ENCODE results near the gene MAGI1.
A peak's percentile ranks its signal among the peaks of the same experiment; 100 is the strongest.

MAGI1 gene

DNA sequence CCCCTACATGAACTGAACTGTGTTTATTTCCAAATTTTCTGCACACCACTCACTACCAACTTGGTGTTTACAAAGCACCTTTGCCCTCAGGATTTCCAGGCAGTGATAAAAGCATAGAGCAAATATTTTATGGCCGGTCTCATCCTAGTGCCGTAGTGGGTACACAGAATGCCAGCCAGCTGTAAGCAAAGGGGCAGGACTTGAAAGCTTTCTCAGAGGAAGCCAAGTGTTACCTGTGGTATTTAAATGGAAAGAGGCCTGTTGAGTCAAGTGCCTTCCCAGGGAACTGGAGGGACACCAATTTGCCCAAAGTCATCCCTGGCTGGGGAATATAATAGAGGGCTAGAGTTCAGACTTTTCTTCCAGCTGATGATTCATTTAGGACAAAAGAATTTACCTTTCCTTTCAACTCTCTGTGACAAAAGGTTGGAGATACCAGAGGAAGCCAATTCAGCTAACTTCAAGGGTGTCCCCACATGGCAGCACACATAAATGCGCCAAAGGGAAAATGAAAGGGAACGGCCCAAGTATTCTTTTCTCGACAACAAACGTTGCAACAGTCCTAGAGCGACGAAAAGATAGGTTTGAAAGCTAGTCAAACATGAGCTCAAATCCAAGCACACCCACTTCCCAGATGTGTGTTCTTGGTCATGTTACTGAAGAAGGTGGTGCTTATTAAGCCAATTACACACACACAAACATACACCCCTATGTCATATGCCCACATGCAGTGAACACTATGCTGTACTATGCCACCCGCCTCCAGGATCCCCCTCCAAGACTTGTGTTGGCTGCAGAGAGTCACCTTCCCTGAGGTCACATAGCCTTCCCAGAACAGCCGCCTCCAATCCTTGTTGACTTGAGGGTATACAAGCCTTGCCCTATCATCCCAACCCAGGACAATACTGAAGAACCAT is 27.7 kb downstream of the MAGI1 start:
- peak; percentile 13 for DNase-seq

GRCh38 chr3:66010348-66010738 is 28.4 kb downstream of the MAGI1 start:
- DNase-seq, result no peak

DNA sequence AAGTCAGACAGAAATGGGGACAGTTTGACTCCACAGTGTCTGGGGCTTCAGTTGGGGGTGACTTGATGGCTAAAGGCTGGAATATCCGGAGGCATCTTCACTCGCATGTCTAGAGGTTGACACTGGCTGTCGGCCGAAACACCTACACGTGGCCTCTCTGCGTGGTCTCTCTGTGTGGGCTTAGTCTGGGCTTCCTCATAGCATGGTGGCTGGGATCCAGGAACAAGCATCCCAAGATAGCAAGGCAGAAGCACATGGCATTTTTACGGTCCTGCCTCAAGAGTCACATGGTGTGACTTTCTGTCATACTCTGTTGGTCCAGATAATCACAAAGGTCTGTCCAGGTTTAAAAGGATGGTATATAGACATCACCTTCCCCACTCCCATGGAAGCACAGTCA is 34.5 kb downstream of the MAGI1 start:
- no peak for DNase-seq

DNA sequence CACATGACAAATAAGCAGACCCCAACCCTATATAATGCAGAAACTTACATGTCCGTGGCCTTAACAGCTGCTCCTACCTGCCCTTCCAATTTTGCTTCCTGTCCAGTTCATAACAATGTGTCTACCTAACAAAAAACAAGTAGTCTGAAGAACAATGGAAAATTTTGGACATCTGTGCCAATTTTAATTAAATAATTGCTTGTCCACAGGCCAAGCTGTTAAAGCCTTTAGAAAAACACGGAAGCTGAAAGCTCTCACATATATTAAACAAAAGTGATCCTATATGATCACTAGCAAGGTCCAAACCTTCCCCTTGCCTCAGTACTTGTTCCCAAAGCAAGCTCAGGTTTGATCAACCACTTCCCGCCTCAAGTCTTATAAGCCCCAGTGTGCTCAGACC is 37.1 kb downstream of the MAGI1 start:
- no peak for DNase-seq

DNA sequence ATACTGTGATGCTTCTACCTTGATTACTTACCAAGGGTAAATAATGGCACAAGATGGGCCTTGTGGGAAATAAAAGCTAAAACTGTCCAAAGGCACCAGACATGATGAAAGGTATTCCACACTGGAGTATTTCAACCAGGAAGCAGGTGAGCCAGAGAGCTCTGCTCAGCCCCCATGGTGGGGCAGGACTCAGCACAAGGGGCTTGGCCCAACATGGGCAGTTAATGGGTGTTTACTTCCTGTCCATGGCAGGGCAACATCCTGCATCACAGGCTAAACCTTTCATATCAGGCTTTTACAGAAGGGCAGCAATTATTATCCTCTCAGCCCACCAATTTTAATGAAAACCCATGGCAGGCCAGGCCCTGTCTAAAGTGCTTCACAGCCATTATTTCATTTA is 38.2 kb downstream of the MAGI1 start:
- no peak for DNase-seq

DNA sequence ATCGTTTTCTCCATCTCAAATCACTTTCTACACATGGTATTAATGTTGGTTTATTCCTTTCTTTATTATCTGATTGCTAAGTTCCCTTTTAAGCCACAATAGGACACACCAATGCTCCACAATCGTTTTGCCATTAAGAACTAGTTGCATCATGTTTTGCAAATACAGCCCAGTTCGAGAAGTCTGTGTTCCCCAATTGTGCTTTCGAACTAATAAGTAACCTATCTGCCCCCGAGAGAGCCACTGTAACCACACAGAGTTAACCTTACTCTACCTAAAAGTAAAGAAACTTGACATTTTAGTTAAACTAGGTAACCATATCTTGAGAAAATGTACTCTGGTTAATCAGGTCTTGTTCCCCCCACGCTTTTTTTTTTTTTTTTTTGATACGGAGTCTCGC is 39.1 kb downstream of the MAGI1 start:
- no peak for DNase-seq

DNA sequence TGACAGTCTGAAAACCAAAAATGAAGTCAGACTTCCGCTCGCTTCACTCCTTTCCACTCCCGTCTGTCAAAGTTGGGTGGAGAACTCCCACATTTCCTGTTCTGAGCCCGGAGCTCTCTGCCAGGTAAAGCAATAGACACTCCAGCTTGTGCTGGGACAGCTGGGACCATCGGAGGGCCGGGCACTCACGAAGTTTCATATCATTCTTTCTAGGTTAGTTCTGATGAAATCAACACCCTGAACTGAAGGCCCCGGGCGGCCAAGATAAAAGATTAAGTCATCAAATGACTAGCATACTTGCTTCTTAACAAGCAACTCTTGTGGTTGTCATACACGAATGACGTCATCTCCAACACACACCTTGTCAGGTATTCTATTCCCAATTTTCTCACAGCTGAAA is 42.1 kb downstream of the MAGI1 start:
- DNase-seq, result peak; percentile 22

GRCh38 chr3:65995515-65995914 is 43.2 kb downstream of the MAGI1 start:
- DNase-seq, result no peak

DNA sequence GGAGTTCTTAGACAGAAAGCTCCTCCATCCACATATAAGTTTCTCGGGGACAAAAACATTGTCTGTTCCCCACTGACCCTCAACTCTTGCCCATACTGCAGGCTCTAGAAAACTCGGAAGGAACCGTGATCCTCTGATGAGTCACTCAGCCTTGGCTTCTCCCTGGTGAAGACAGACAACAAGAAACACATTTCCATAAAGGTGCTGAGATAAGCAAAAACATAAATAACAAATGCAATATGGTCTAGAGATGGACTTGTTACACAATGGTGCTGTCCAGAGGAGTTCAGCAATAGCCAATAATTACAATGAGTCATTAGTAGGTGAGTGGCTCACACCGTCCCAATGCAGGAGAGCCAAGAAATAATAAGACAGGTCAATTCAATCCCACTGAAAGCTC is 43.7 kb downstream of the MAGI1 start:
- peak; percentile 56 for DNase-seq

GRCh38 chr3:65993134-65993900 is 45.4 kb downstream of the MAGI1 start:
- no peak for DNase-seq

- DNase-seq, result no peak
Measured at GRCh38 chr3:65992106-65992505, 46.6 kb downstream of the MAGI1 start.

DNA sequence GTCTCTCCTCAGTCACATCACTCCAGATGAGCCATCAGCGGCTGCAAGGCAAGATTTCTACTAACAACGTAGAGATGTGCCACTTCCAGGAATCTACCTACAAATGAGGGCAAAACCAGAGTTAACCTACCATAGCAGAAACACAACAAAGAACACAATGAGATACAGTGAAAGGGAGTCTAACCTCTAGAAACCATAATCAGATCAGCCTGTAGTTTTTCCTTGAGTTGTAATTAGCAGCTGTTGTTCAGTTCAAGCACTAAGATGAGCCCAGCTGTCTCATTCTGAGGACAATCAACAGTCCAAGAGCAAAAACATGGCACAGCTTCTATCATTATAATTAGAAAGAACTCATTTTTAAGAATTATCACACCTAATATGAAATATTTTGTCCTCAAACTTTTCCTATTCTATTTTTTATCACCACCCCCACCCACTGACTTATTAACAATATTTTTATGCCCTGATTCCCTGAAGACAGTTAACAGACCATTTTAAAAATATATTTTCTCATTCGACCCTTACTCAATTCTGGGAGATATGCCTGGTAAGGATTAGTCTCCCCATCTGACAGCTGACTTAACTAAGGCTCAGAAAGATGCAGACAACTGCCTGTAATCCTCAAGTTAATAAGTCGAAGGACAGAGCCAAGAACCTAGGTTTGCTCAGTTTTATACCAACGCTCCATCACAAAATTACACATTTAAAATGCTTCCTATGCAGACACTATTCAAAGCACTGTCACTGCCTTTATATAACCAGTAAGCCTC is 50.1 kb downstream of the MAGI1 start:
- no peak for DNase-seq

GRCh38 chr3:65986285-65986684 is 52.4 kb downstream of the MAGI1 start:
- DNase-seq, result no peak

DNA sequence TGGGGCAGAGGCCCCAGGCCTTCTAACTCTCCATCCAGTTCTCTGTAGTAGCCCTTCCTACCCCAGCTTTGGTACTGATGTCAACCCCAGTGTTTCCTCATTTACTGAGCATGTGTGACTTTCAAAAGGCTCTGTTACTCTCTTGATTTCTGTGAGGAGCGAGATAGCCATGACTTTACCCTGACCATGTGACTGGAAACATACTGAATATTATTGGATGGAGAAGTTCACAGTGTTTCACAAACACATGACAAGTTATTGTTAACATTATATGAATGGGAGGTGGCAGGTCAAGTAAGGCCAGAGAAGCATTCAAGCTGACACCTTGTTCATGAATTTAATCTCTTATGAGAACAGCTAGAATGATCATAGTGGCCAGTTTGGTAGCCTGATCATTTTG is 53.7 kb downstream of the MAGI1 start:
- no peak for DNase-seq

GRCh38 chr3:65983100-65983499 is 55.6 kb downstream of the MAGI1 start:
- DNase-seq, result no peak

DNA sequence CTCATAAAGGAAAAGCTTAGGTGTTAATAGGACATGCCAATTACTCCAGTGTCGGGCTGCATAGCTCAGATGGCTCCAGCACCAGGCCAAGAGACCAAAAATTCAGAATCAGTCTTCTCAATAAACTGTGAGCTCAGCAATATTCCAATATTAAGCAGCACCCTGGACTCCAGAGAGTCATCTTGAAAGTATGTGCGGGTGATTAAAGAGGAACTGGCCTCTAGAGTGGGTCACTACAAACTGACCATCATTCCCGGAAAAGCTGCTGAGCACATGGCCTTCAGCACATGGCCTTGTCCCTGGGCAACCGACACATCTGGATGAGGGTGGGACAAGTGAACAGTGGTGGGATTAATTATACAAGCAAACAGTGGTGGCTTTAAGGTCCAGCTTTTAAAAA is 59.0 kb downstream of the MAGI1 start:
- peak; percentile 93 for DNase-seq

- peak; percentile 85 for DNase-seq
Measured at GRCh38 chr3:65979162-65979561, 59.6 kb downstream of the MAGI1 start.

GRCh38 chr3:65978116-65978515 is 60.6 kb downstream of the MAGI1 start:
- DNase-seq, result no peak

DNA sequence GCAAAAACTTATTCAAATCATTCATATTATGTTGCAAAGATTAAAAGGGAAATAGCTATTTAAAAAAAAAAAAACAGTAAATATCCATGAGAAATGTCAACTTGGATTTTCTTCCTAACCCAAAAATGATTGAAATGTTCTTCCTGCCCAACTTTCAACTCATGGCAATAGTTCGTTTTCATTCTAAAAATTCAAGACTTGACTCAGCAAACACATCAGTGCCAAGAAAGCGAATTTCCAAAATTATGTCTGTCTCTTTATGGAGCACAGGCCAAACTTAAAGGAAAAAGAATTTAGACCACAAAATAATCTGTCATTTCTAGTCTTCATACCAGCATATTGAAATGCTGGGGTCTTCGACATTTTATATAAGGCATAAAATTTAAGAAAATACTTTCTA is 63.7 kb downstream of the MAGI1 start:
- DNase-seq, result no peak

- DNase-seq, result no peak
Measured at GRCh38 chr3:65974509-65974908, 64.2 kb downstream of the MAGI1 start.

GRCh38 chr3:65972765-65973164 is 66.0 kb downstream of the MAGI1 start:
- DNase-seq, result no peak

GRCh38 chr3:65971293-65972252 is 67.1 kb downstream of the MAGI1 start:
- peak; percentile 39 for DNase-seq

Data from EL (cell line).